Measurements from ENCODE around the gene ITGBL1.

Gene ITGBL1

DNA sequence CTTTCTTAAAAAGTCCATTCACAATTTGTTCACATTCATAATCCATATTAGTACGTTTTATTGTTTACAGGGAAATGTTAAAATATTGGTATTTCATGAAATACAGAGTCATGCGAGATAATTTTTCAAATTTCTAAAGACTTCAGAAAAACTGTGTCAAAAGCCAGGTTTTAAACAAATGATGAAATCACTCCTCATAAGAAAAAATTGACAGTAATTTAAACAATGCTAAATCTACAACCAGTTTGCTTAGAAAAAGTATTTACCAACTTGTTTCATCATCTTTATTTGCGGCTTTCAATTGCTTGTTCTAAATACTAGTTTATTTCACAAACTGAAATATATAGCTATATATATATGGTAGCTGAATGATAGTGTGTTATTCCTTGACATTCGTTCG is 35.0 kb upstream of the ITGBL1 start:
- Histone ChIP-seq H3K27me3 (ENCODE audit: insufficient read depth, poor library complexity, severe bottlenecking) (no peaks in the 10 kb centered on the region), H3K9me3 (ENCODE audit: severe bottlenecking) (no peaks in the 10 kb centered on the region), H3K4me3 (ENCODE audit: severe bottlenecking) (no peak overlapping the region), H3K36me3 (ENCODE audit: low read depth) (no peaks in the 10 kb centered on the region), H3K4me1 (ENCODE audit: insufficient read depth, poor library complexity, severe bottlenecking) (peaks cover 13% of the 10 kb centered on the region), H3K27ac (ENCODE audit: poor library complexity, severe bottlenecking) (peak overlapping the region; percentile 36)
- DNase-seq (ENCODE audit: low spot score) (no peak), ATAC-seq (ENCODE audit: low read depth) (no peak)
- TF ChIP-seq, protein P1, sequence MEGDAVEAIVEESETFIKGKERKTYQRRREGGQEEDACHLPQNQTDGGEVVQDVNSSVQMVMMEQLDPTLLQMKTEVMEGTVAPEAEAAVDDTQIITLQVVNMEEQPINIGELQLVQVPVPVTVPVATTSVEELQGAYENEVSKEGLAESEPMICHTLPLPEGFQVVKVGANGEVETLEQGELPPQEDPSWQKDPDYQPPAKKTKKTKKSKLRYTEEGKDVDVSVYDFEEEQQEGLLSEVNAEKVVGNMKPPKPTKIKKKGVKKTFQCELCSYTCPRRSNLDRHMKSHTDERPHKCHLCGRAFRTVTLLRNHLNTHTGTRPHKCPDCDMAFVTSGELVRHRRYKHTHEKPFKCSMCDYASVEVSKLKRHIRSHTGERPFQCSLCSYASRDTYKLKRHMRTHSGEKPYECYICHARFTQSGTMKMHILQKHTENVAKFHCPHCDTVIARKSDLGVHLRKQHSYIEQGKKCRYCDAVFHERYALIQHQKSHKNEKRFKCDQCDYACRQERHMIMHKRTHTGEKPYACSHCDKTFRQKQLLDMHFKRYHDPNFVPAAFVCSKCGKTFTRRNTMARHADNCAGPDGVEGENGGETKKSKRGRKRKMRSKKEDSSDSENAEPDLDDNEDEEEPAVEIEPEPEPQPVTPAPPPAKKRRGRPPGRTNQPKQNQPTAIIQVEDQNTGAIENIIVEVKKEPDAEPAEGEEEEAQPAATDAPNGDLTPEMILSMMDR (IDR thresholded peaks at IDR 0.05; ENCODE audit: poor library complexity, severe bottlenecking) = no peak

DNA sequence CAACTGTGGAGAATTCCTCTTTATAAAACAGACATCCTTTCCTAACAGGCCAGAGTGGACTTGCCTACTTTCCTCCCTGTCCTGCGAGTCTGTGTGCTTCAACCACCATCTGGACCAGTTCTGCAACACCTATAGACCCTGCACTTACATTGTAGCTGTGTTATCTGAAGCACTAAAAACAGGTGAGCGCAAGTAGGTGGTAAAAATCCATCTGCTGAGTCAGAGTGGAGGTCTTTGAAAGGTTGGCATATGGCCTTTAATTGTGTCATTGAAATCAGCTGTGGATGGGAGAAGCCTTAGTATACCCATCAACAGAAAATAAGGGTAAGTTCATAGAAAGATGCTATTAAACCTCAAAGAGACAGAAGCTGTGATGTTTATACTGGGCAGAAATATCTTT is 28.6 kb upstream of the ITGBL1 start:
- Histone ChIP-seq H3K4me1 (ENCODE audit: insufficient read depth, poor library complexity, severe bottlenecking) (no peaks in the 10 kb centered on the region), H3K36me3 (ENCODE audit: low read depth) (no peaks in the 10 kb centered on the region), H3K9me3 (ENCODE audit: severe bottlenecking) (no peaks in the 10 kb centered on the region), H3K4me3 (ENCODE audit: severe bottlenecking) (no peak overlapping the region), H3K27me3 (ENCODE audit: insufficient read depth, poor library complexity, severe bottlenecking) (no peaks in the 10 kb centered on the region), H3K27ac (ENCODE audit: poor library complexity, severe bottlenecking) (no peak overlapping the region)
- ATAC-seq (ENCODE audit: low read depth) = no peak
- TF ChIP-seq, protein P1 (IDR thresholded peaks at IDR 0.05; ENCODE audit: poor library complexity, severe bottlenecking) = no peak
- no peak for DNase-seq (ENCODE audit: low spot score)

DNA sequence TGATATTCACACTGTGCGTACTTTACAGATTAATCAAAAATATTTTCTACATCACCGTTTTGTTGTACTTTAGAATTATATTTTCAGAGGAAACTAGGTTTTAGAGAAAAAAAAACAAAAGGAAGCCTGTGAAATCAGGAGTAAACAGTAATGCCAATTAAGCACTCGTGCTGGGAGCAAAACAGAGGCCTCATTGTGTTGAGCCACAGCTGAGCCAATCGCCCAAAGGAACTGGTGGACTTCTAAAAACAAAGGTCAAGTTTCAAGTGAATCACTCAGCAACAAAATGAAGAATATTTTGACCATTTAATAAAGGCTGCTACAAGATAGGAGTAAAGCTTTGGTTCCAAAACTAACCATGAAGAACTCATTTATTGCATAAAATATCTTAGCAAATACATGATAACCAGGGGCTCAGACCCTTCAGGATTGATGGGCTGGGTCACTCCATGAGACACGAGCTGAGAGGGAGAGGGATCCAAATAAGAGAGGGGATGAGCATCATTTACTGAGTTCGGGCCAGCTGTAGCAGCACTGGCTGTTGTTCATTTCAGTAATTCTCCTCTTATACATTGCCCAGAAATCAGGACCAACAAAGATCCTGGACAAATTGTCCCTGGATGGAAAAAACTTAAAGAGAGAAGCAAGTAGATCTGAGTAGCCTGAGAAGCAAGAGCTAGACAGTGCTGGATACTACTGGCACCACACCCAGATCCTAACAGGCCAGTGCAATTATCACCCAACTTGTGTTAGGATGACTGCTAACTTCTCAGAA is 27.9 kb upstream of the ITGBL1 start:
- Histone ChIP-seq H3K27me3 (ENCODE audit: insufficient read depth, poor library complexity, severe bottlenecking) (no peaks in the 10 kb centered on the region), H3K9me3 (ENCODE audit: severe bottlenecking) (no peaks in the 10 kb centered on the region), H3K4me3 (ENCODE audit: severe bottlenecking) (no peak overlapping the region), H3K4me1 (ENCODE audit: insufficient read depth, poor library complexity, severe bottlenecking) (no peaks in the 10 kb centered on the region), H3K27ac (ENCODE audit: poor library complexity, severe bottlenecking) (no peak overlapping the region), H3K36me3 (ENCODE audit: low read depth) (no peaks in the 10 kb centered on the region)
- TF ChIP-seq, protein P1 (IDR thresholded peaks at IDR 0.05; ENCODE audit: poor library complexity, severe bottlenecking) = no peak
- no peak for DNase-seq (ENCODE audit: low spot score)
- no peak for ATAC-seq (ENCODE audit: low read depth)

DNA sequence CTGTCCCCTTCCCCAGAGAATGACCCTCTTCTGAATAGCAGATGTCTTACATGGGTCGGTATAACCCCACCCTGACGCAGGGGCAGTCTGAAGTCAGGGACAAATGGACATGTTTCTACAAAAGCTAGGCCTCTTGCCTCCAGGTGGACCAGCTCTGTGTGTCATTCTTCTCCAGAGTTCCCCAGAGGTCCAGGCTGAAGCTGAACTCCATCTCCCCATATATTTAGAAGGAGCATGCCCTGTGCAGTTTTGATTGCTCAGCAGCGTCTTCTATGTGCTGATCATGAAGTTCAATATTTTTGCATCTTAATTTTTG is 27.4 kb upstream of the ITGBL1 start:
- TF ChIP-seq, protein P1 (IDR thresholded peaks at IDR 0.05; ENCODE audit: poor library complexity, severe bottlenecking) = no peak
- Histone ChIP-seq H3K36me3 (ENCODE audit: low read depth) (no peaks in the 10 kb centered on the region), H3K27me3 (ENCODE audit: insufficient read depth, poor library complexity, severe bottlenecking) (no peaks in the 10 kb centered on the region), H3K4me3 (ENCODE audit: severe bottlenecking) (no peak overlapping the region), H3K27ac (ENCODE audit: poor library complexity, severe bottlenecking) (no peak overlapping the region), H3K9me3 (ENCODE audit: severe bottlenecking) (no peaks in the 10 kb centered on the region), H3K4me1 (ENCODE audit: insufficient read depth, poor library complexity, severe bottlenecking) (no peaks in the 10 kb centered on the region)
- DNase-seq (ENCODE audit: low spot score) (no peak), ATAC-seq (ENCODE audit: low read depth) (no peak)

DNA sequence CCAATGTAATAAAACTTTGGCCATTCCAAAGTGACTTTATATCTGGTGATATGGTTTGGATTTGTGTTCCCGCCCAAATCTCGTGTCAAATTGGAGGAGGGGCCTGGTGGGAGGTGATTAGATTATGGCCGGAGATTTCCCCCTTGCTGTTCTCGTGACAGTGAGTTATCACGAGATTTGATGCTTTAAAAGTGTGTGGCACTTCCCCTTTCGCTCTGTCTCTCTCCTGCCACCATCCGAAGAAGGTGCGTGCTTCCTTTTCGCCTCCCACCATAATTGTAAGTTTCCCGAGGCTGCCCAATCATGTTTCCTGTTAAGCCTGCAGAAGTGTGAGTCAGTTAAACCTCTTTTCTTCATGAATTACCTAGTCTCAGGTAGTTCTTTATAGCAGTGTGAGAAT is 26.9 kb upstream of the ITGBL1 start:
- Histone ChIP-seq H3K36me3 (ENCODE audit: low read depth) (no peaks in the 10 kb centered on the region), H3K4me3 (ENCODE audit: severe bottlenecking) (no peak overlapping the region), H3K27ac (ENCODE audit: poor library complexity, severe bottlenecking) (no peak overlapping the region), H3K27me3 (ENCODE audit: insufficient read depth, poor library complexity, severe bottlenecking) (no peaks in the 10 kb centered on the region), H3K4me1 (ENCODE audit: insufficient read depth, poor library complexity, severe bottlenecking) (no peaks in the 10 kb centered on the region), H3K9me3 (ENCODE audit: severe bottlenecking) (no peaks in the 10 kb centered on the region)
- ATAC-seq (ENCODE audit: low read depth) (no peak), DNase-seq (ENCODE audit: low spot score) (no peak)
- TF ChIP-seq, protein P1 (IDR thresholded peaks at IDR 0.05; ENCODE audit: poor library complexity, severe bottlenecking) = no peak
